Fibroblast of gingiva (primary cell): ENCODE results near the gene CTBS.

Source experiments
- DNase-seq: peaks from one replicate; pipeline ENCODE4 v3.0.0-alpha.2; 2011; ENCODE audit warnings: low read depth

CTBS gene

DNA sequence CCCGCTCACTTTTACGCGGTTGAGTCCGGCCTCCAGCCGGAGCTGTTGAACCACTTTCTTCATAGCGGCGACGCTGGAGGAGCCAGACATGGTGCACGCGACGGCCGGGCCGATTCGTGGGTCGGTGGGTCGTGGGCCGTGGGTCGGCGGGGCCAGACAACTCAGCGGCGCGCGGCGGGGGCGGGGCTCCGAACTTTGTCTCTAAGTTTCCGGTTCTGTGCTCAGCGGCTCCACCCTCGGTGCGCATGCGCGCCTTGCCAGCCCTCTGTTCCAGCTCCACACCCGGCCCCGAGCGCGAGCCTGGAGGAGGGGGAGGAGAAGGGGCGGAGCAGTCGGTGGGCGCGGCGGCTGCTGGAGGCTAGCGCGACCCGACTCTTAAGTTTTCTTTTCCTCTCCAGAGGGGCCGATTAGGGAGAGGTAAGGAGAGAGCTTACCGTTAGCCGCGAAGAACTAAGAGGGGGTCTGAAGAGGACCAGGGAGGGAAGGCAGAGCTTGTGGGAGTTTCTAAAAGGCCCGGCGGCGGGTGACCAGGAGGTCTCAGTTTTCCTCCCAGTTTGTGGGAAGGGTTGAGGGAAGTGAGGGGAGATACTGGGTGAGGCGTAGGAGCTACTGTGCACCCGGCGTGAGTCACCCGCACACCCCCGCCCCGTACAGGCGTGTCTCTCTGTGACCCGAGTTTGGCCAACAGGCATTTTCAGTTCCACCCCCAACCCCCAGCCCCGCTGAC is 68.1 kb downstream of the CTBS start, which contains the start of the genes GNG5 and SPATA1:
GNG5 (minus strand) TSS at position 580 of the 727 bp plus-strand sequence; CDS start at position 90, 490 bp downstream.
SPATA1 (plus strand) TSS at position 385 of the 727 bp plus-strand sequence. CDS start 9,974 bp downstream, outside the sequence.
- peak; percentile 95 for DNase-seq

DNA sequence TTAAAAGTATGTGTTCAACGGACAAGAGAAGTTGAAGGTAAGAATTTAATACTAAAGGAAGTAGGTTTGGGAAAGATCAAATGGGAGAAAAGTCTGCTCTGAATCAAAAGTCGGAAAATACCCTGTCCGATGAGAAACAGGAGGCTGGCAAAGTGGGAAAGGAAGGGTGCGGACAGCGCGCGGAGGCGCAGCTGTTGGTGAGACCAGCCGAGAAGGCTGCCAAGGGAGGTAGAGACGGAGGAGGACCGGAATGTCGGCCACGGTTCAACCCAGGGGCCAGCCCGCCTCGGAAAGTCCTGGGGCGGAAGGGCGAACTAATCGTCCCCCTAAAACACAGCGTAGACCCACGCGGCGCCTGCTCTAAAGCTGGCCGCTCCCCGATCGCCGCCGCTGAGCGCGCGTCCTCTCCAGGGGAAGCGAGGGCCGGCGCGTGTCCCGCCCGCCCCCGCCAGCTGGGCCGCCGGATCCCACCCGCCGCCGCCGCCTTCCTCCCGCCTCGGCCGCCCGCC is 68.7 kb downstream of the CTBS start:
- peak; percentile 57 for DNase-seq

DNA sequence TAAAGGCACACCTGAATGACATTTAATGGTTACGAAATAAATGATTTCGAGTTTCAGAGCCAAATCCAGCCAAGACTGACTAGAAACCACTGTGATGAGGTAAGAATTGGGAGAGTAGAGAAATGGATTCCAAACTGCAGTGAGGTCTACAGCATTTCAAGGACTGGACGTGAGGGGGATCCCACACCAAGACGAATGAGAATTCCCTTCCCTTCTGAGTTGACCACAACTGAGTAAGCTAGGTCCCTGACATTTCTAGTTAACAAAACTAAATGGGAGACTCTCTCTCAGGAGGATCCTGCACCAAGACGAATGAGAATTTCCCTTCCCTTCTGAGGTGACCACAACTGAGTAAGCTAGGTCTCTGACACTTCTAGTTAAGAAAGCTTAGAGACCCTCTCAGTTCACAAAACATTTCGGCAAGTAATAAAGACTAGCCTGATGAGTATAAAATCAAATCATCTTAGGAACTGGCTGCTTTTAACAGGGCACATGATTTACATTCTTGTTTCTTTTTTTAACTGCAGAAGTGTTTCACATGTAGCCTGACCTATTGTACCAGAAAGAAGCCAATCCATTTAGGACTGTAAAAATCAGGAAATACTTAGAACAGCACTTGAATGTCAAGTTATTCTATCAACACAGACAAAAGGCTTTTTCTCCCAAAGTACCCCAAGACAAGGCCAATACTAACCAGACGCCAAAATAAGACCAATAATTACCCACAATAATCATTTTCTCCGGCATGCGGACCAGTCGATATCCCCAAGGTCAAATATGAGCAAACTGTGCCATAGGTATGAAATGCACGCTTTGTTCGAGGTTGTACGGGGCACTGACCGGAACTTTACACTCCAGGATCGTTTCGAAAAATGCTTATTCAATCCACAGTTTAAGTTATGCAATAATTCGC is 69.4 kb downstream of the CTBS start:
- peak; percentile 49 for DNase-seq

DNA sequence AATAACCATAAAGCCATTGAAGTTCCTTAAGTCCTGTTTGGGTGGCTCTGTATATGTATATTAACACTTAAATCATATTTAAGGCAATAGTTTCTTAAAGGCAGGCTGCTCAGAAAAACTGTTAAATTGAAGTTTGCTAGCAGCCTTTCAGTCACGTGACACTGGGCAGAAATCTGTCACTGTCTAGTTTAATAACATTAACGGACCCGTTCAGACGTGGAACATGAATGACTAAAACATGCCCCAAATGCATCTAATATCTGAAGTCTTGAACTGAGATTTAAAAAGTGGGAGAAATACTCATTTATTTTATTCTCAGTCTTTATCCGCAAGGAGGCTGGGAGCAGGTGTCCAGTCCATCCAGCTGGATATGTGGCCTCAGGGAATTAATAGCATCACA is 71.3 kb downstream of the CTBS start:
- no peak for DNase-seq
